Measurements from ENCODE around the gene RAD51D. TPM values are rescaled to one million over a fixed set of nuclear protein-coding genes. Genes with fewer than 3 reads are reported as not detected.

The RAD51D gene
- polyA plus RNA-seq, 5 donors = 13.6 to 17.0 (median 16.6) TPM

Other genes with a start within 250 kb of the RAD51D start
- 1 to 10 TPM; 3.4 to 5.4 (median 4.2) TPM for gene CCT6B, start 158.4 kb downstream of the RAD51D start, polyA plus RNA-seq (ENCODE audit: insufficient read depth in 1 of 5, insufficient read length in 5 of 5, low replicate concordance in 1 of 5)
- 10 to 100 TPM; 20.8 to 25.3 (median 22.9) TPM for gene ZNF830, start 158.3 kb downstream of the RAD51D start, polyA plus RNA-seq (ENCODE audit: insufficient read depth in 1 of 5, insufficient read length in 5 of 5, low replicate concordance in 1 of 5)
- gene LIG3, start 139.3 kb downstream of the RAD51D start, polyA plus RNA-seq (ENCODE audit: insufficient read depth in 1 of 5, insufficient read length in 5 of 5, low replicate concordance in 1 of 5) = 10 to 100 TPM; 25.4 to 36.8 (median 29.0) TPM
- gene RFFL, start 56.2 kb downstream of the RAD51D start, polyA plus RNA-seq (ENCODE audit: insufficient read depth in 1 of 5, insufficient read length in 5 of 5, low replicate concordance in 1 of 5) = 10 to 100 TPM; 19.4 to 22.4 (median 21.0) TPM
- under 1 TPM in 3 of 5 donors, not detected in 2; 0.14 to 0.41 (median 0.22) TPM for gene FNDC8, start 1.8 kb upstream of the RAD51D start, polyA plus RNA-seq (ENCODE audit: insufficient read depth in 1 of 5, insufficient read length in 5 of 5, low replicate concordance in 1 of 5)
- gene NLE1, start 22.4 kb upstream of the RAD51D start, polyA plus RNA-seq (ENCODE audit: insufficient read depth in 1 of 5, insufficient read length in 5 of 5, low replicate concordance in 1 of 5) = 10 to 100 TPM; 15.7 to 24.5 (median 19.4) TPM
- 1 to 10 TPM in 1 of 5 donors, under 1 TPM in 4; 0.31 to 5.8 (median 0.36) TPM for gene UNC45B, start 28.0 kb upstream of the RAD51D start, polyA plus RNA-seq (ENCODE audit: insufficient read depth in 1 of 5, insufficient read length in 5 of 5, low replicate concordance in 1 of 5)
- gene SLC35G3, start 74.5 kb upstream of the RAD51D start, polyA plus RNA-seq (ENCODE audit: insufficient read depth in 1 of 5, insufficient read length in 5 of 5, low replicate concordance in 1 of 5) = under 1 TPM in 1 of 5 donors, not detected in 4; 0.05 TPM
- 10 to 100 TPM; 14.2 to 25.7 (median 24.0) TPM for gene SLFN5, start 123.2 kb upstream of the RAD51D start, polyA plus RNA-seq (ENCODE audit: insufficient read depth in 1 of 5, insufficient read length in 5 of 5, low replicate concordance in 1 of 5)